HEK293 (cell line): Measurements from ENCODE around the gene IGFLR1.

Source experiments
- CTCF ChIA-PET: fragments of 350-600 bp; formaldehyde crosslinking; extraction: SDS; loops from one replicate; lab custom pipeline; 2021; ENCODE audit warnings: antibody characterized with exemption; lab: Yijun Ruan, JAX
- POLR2A ChIA-PET: fragments of 300-600 bp; formaldehyde crosslinking; extraction: SDS; loops from one replicate; lab custom pipeline; 2020; ENCODE audit warnings: antibody characterized with exemption, inconsistent platforms; lab: Yijun Ruan, JAX
- H3K27ac ChIP-seq: fragments of 200-500 bp; sonication (Bioruptor generic); 2 replicates; pipeline ENCODE4 v1.5.1; 2014; ENCODE audit warnings: low read depth, low read length, control low read depth, inconsistent platforms; ENCODE audit errors: extremely low read depth
- H3K36me3 ChIP-seq, 2 experiments: fragments of 200-500 bp in 1 of 2; sonication (Bioruptor generic) in 1 of 2; 1 replicate in 1 of 2; 2 replicates in 1 of 2; pipeline ENCODE4 v1.5.1; 2014 to 2017; ENCODE audit warnings: inconsistent platforms in 2 of 2, low read length in 2 of 2; ENCODE audit not compliant: control insufficient read depth in 2 of 2, insufficient read depth in 1 of 2
- H3K4me1 ChIP-seq: fragments of 200-500 bp; sonication (Bioruptor generic); 2 replicates; pipeline ENCODE4 v1.5.1; 2014; ENCODE audit warnings: mild to moderate bottlenecking, low read length, inconsistent platforms; ENCODE audit not compliant: control insufficient read depth, insufficient read depth
- H3K4me3 ChIP-seq: 2 replicates; pipeline ENCODE4 v1.5.1; 2011; ENCODE audit warnings: low read depth, mild to moderate bottlenecking, control low read depth, low read length, moderate library complexity
- H3K9me3 ChIP-seq: fragments of 200-500 bp; sonication (Bioruptor generic); 2 replicates; pipeline ENCODE4 v1.5.1; 2014; ENCODE audit warnings: low read depth, low read length, inconsistent platforms; ENCODE audit not compliant: control insufficient read depth, insufficient read depth
- EGR2 ChIP-seq: fragments of 450-650 bp; formaldehyde crosslinking; IDR thresholded peaks from 2 replicates; pipeline ENCODE4 v1.5.1; 2016; ENCODE audit warnings: low read depth, missing biosample characterization, missing genetic modification characterization
- GFI1B ChIP-seq: fragments of 450-650 bp; formaldehyde crosslinking; IDR thresholded peaks from 2 replicates; pipeline ENCODE4 v1.5.1; 2016; ENCODE audit warnings: missing biosample characterization, missing genetic modification characterization
- GLIS1 ChIP-seq: fragments of 450-650 bp; formaldehyde crosslinking; IDR thresholded peaks from 2 replicates; pipeline ENCODE4 v1.5.1; 2016; ENCODE audit warnings: missing biosample characterization, missing genetic modification characterization
- GLIS2 ChIP-seq: fragments of 450-650 bp; formaldehyde crosslinking; IDR thresholded peaks from 2 replicates; pipeline ENCODE4 v1.5.1; 2016; ENCODE audit warnings: missing biosample characterization, missing genetic modification characterization
- HOXA7 ChIP-seq: sonication (generic); formaldehyde crosslinking; IDR thresholded peaks from 2 replicates; pipeline ENCODE4 v1.8.1; 2022; ENCODE audit warnings: missing genetic modification reagents, borderline replicate concordance
- REPIN1 ChIP-seq: fragments of 450-650 bp; formaldehyde crosslinking; IDR thresholded peaks from 2 replicates; pipeline ENCODE4 v1.5.1; 2017; ENCODE audit warnings: missing biosample characterization, missing genetic modification characterization, low read depth
- SP3 ChIP-seq: fragments of 450-650 bp; formaldehyde crosslinking; IDR thresholded peaks from 2 replicates; pipeline ENCODE4 v1.5.1; 2016; ENCODE audit warnings: missing biosample characterization, missing genetic modification characterization
- ZBTB17 ChIP-seq: fragments of 450-650 bp; formaldehyde crosslinking; IDR thresholded peaks from 2 replicates; pipeline ENCODE4 v1.5.1; 2016; ENCODE audit warnings: missing biosample characterization, missing genetic modification characterization
- ZNF146 ChIP-seq: fragments of 450-650 bp; formaldehyde crosslinking; IDR thresholded peaks from 2 replicates; pipeline ENCODE4 v1.5.1; 2016; ENCODE audit warnings: missing biosample characterization, missing genetic modification characterization
- ZNF155 ChIP-seq: fragments of 450-650 bp; formaldehyde crosslinking; IDR thresholded peaks from 2 replicates; pipeline ENCODE4 v1.5.1; 2016; ENCODE audit warnings: missing biosample characterization, missing genetic modification characterization
- ZNF157 ChIP-seq: fragments of 450-650 bp; formaldehyde crosslinking; IDR thresholded peaks from 2 replicates; pipeline ENCODE4 v1.5.1; 2016; ENCODE audit warnings: missing biosample characterization, missing genetic modification characterization
- ZNF184 ChIP-seq: fragments of 450-650 bp; IDR thresholded peaks from 2 replicates; pipeline ENCODE4 v1.5.1; 2018; ENCODE audit warnings: missing biosample characterization, mild to moderate bottlenecking, missing genetic modification characterization
- ZNF335 ChIP-seq: fragments of 450-650 bp; formaldehyde crosslinking; conservative IDR thresholded peaks from 2 replicates; pipeline ENCODE4 v1.5.1; 2016; ENCODE audit warnings: missing biosample characterization, missing genetic modification characterization
- ZNF350 ChIP-seq: fragments of 450-650 bp; formaldehyde crosslinking; IDR thresholded peaks from 2 replicates; pipeline ENCODE4 v1.5.0; 2017; ENCODE audit warnings: missing biosample characterization, mild to moderate bottlenecking, missing genetic modification characterization
- ZNF48 ChIP-seq: fragments of 450-650 bp; formaldehyde crosslinking; IDR thresholded peaks from 2 replicates; pipeline ENCODE4 v1.5.1; 2016; ENCODE audit warnings: missing biosample characterization, missing genetic modification characterization
- ZNF549 ChIP-seq: fragments of 450-650 bp; IDR thresholded peaks from 2 replicates; pipeline ENCODE4 v1.5.1; 2018; ENCODE audit warnings: missing biosample characterization, missing genetic modification characterization, mild to moderate bottlenecking, inconsistent platforms, moderate library complexity
- ZNF571 ChIP-seq: fragments of 450-650 bp; formaldehyde crosslinking; IDR thresholded peaks from 2 replicates; pipeline ENCODE4 v1.5.0; 2017; ENCODE audit warnings: missing biosample characterization, missing genetic modification characterization
- ZNF654 ChIP-seq: fragments of 450-650 bp; formaldehyde crosslinking; IDR thresholded peaks from 2 replicates; pipeline ENCODE4 v1.5.1; 2016; ENCODE audit warnings: low read depth, missing biosample characterization, missing genetic modification characterization
- ZNF792 ChIP-seq: fragments of 450-650 bp; formaldehyde crosslinking; IDR thresholded peaks from 2 replicates; pipeline ENCODE4 v1.5.1; 2016; ENCODE audit warnings: missing biosample characterization, missing genetic modification characterization
- ZNF830 ChIP-seq: fragments of 450-650 bp; IDR thresholded peaks from 2 replicates; pipeline ENCODE4 v1.5.0; 2018; ENCODE audit warnings: missing biosample characterization, missing genetic modification characterization, low read depth, mild to moderate bottlenecking, moderate library complexity
- ZXDB ChIP-seq: fragments of 450-650 bp; formaldehyde crosslinking; IDR thresholded peaks from 2 replicates; pipeline ENCODE4 v1.5.1; 2016; ENCODE audit warnings: missing biosample characterization, missing genetic modification characterization
- TF ChIP-seq, protein P1 (sequence below): fragments of 450-650 bp; formaldehyde crosslinking; IDR thresholded peaks from 2 replicates; pipeline ENCODE4 v1.5.1; 2016; ENCODE audit warnings: missing biosample characterization, missing genetic modification characterization
- TF ChIP-seq, protein P2 (sequence below): fragments of 450-650 bp; IDR thresholded peaks from 2 replicates; pipeline ENCODE4 v1.5.1; 2018; ENCODE audit warnings: missing biosample characterization, mild to moderate bottlenecking, missing genetic modification characterization
- TF ChIP-seq, protein P3 (sequence below): fragments of 450-650 bp; formaldehyde crosslinking; IDR thresholded peaks from 2 replicates; pipeline ENCODE4 v1.5.1; 2016; ENCODE audit warnings: missing biosample characterization, missing genetic modification characterization
- TF ChIP-seq, protein P4 (sequence below): fragments of 450-650 bp; formaldehyde crosslinking; IDR thresholded peaks from 2 replicates; pipeline ENCODE4 v1.5.1; 2016; ENCODE audit warnings: missing biosample characterization, missing genetic modification characterization
- TF ChIP-seq, protein P5 (sequence below): fragments of 450-650 bp; formaldehyde crosslinking; IDR thresholded peaks from 2 replicates; pipeline ENCODE4 v1.5.1; 2016; ENCODE audit warnings: missing biosample characterization, missing genetic modification characterization
- TF ChIP-seq, protein P6 (sequence below): fragments of 450-650 bp; formaldehyde crosslinking; IDR thresholded peaks from 2 replicates; pipeline ENCODE4 v1.5.1; 2016; ENCODE audit warnings: missing biosample characterization, missing genetic modification characterization

IGFLR1 gene

GRCh38 chr19:35716801-35717664 is 25.2 kb downstream of the IGFLR1 start:
- ChIA-PET CTCF (interaction anchor here (1.0 to 6.0 kb wide), 2 partner anchors 22 to 29 kb away, joined by 5 to 119 read pairs; partner anchors contain the start of genes PSENEN and U2AF1L4), POLR2A (interaction anchor here (2.3 kb wide), 1 partner anchor 31 kb away, joined by 16 read pairs; the partner anchor contains the start of gene LIN37)
- peaks cover 26 to 27% of the 10 kb centered on the region in 2 experiments for H3K36me3 ChIP-seq
- peak overlapping the region; percentile 93 for H3K27ac ChIP-seq
- peaks cover 23% of the 10 kb centered on the region for H3K4me1 ChIP-seq
- H3K9me3 ChIP-seq, result no peaks in the 10 kb centered on the region
- H3K4me3 ChIP-seq, result peak overlapping the region; percentile 44
- TF ChIP-seq ZNF155 (no peak), ZNF184 (tag by site-specific recombination) (no peak), ZNF654 (tag by site-specific recombination) (peak; percentile 93), ZNF350 (no peak), GLIS1 (no peak; the same call in none of the 2 replicates), EGR2 (tag by site-specific recombination) (peak; percentile 93), ZNF830 (tag by site-specific recombination) (no peak), ZNF146 (tag by site-specific recombination) (peak; percentile 57; the same call in 1 of the 2 replicates), ZNF335 (peak; percentile 98), HOXA7 (CRISPR knock-in tag) (no peak), ZNF48 (no peak), ZNF571 (tag by site-specific recombination) (no peak), REPIN1 (tag by site-specific recombination) (peak; percentile 96; the same call in 1 of the 2 replicates), ZBTB17 (tag by site-specific recombination) (peak; percentile 100), GLIS2 (tag by site-specific recombination) (peak; percentile 100), ZNF792 (peak; percentile 86), ZNF549 (tag by site-specific recombination) (no peak), SP3 (peak; percentile 99), ZXDB (peak; percentile 99), ZNF157 (peak; percentile 58; the same call in 1 of the 2 replicates), GFI1B (tag by site-specific recombination) (no peak; the same call in 1 of the 2 replicates)
- TF ChIP-seq, protein P1, sequence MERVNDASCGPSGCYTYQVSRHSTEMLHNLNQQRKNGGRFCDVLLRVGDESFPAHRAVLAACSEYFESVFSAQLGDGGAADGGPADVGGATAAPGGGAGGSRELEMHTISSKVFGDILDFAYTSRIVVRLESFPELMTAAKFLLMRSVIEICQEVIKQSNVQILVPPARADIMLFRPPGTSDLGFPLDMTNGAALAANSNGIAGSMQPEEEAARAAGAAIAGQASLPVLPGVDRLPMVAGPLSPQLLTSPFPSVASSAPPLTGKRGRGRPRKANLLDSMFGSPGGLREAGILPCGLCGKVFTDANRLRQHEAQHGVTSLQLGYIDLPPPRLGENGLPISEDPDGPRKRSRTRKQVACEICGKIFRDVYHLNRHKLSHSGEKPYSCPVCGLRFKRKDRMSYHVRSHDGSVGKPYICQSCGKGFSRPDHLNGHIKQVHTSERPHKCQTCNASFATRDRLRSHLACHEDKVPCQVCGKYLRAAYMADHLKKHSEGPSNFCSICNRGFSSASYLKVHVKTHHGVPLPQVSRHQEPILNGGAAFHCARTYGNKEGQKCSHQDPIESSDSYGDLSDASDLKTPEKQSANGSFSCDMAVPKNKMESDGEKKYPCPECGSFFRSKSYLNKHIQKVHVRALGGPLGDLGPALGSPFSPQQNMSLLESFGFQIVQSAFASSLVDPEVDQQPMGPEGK (tag by site-specific recombination), result peak; percentile 96
- TF ChIP-seq, protein P2, sequence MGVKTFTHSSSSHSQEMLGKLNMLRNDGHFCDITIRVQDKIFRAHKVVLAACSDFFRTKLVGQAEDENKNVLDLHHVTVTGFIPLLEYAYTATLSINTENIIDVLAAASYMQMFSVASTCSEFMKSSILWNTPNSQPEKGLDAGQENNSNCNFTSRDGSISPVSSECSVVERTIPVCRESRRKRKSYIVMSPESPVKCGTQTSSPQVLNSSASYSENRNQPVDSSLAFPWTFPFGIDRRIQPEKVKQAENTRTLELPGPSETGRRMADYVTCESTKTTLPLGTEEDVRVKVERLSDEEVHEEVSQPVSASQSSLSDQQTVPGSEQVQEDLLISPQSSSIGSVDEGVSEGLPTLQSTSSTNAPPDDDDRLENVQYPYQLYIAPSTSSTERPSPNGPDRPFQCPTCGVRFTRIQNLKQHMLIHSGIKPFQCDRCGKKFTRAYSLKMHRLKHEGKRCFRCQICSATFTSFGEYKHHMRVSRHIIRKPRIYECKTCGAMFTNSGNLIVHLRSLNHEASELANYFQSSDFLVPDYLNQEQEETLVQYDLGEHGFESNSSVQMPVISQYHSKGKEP (tag by site-specific recombination), result peak; percentile 67
- TF ChIP-seq, protein P3, sequence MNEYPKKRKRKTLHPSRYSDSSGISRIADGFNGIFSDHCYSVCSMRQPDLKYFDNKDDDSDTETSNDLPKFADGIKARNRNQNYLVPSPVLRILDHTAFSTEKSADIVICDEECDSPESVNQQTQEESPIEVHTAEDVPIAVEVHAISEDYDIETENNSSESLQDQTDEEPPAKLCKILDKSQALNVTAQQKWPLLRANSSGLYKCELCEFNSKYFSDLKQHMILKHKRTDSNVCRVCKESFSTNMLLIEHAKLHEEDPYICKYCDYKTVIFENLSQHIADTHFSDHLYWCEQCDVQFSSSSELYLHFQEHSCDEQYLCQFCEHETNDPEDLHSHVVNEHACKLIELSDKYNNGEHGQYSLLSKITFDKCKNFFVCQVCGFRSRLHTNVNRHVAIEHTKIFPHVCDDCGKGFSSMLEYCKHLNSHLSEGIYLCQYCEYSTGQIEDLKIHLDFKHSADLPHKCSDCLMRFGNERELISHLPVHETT (tag by site-specific recombination), result peak; percentile 69
- TF ChIP-seq, protein P4, sequence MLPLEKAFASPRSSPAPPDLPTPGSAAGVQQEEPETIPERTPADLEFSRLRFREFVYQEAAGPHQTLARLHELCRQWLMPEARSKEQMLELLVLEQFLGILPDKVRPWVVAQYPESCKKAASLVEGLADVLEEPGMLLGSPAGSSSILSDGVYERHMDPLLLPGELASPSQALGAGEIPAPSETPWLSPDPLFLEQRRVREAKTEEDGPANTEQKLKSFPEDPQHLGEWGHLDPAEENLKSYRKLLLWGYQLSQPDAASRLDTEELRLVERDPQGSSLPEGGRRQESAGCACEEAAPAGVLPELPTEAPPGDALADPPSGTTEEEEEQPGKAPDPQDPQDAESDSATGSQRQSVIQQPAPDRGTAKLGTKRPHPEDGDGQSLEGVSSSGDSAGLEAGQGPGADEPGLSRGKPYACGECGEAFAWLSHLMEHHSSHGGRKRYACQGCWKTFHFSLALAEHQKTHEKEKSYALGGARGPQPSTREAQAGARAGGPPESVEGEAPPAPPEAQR (tag by site-specific recombination), result peak; percentile 85; the same call in 1 of the 2 replicates
- TF ChIP-seq, protein P5, sequence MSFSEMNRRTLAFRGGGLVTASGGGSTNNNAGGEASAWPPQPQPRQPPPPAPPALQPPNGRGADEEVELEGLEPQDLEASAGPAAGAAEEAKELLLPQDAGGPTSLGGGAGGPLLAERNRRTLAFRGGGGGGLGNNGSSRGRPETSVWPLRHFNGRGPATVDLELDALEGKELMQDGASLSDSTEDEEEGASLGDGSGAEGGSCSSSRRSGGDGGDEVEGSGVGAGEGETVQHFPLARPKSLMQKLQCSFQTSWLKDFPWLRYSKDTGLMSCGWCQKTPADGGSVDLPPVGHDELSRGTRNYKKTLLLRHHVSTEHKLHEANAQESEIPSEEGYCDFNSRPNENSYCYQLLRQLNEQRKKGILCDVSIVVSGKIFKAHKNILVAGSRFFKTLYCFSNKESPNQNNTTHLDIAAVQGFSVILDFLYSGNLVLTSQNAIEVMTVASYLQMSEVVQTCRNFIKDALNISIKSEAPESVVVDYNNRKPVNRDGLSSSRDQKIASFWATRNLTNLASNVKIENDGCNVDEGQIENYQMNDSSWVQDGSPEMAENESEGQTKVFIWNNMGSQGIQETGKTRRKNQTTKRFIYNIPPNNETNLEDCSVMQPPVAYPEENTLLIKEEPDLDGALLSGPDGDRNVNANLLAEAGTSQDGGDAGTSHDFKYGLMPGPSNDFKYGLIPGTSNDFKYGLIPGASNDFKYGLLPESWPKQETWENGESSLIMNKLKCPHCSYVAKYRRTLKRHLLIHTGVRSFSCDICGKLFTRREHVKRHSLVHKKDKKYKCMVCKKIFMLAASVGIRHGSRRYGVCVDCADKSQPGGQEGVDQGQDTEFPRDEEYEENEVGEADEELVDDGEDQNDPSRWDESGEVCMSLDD (tag by site-specific recombination), result peak; percentile 98
- TF ChIP-seq, protein P6, sequence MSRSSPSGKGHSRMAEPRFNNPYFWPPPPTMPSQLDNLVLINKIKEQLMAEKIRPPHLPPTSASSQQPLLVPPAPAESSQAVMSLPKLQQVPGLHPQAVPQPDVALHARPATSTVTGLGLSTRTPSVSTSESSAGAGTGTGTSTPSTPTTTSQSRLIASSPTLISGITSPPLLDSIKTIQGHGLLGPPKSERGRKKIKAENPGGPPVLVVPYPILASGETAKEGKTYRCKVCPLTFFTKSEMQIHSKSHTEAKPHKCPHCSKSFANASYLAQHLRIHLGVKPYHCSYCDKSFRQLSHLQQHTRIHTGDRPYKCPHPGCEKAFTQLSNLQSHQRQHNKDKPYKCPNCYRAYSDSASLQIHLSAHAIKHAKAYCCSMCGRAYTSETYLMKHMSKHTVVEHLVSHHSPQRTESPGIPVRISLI (tag by site-specific recombination), result no peak
